IgD-negative memory B cell (primary cell): Measurements from ENCODE around the gene CLPSL1. TPM values are rescaled to one million over a fixed set of nuclear protein-coding genes. Genes with fewer than 3 reads are reported as not detected.

ENCODE experiments used
- H3K27ac Mint-ChIP-seq, 3 donors: one replicate each; pipeline ENCODE4 v1.8.0; 2020 to 2022; ENCODE audit warnings: mild to moderate bottlenecking in 3 of 3, mixed read lengths in 3 of 3, moderate library complexity in 1 of 3
- H3K27me3 Mint-ChIP-seq: one replicate; pipeline ENCODE4 v1.8.0; 2021; ENCODE audit warnings: mixed read lengths
- H3K36me3 Mint-ChIP-seq: one replicate; pipeline ENCODE4 v1.8.0; 2020; ENCODE audit warnings: mild to moderate bottlenecking, mixed read lengths
- H3K4me1 Mint-ChIP-seq, 3 donors: one replicate each; pipeline ENCODE4 v1.8.0; 2020 to 2022; ENCODE audit warnings: mixed read lengths in 3 of 3, mild to moderate bottlenecking in 1 of 3
- H3K4me3 Mint-ChIP-seq, 4 donors: one replicate each; pipeline ENCODE4 v1.8.0; 2020 to 2022; ENCODE audit warnings: mild to moderate bottlenecking in 4 of 4, mixed read lengths in 4 of 4, moderate library complexity in 3 of 4
- H3K9me3 Mint-ChIP-seq, 3 donors: one replicate each; pipeline ENCODE4 v1.8.0; 2020 to 2021; ENCODE audit warnings: mixed read lengths in 3 of 3, mild to moderate bottlenecking in 1 of 3
- polyA plus RNA-seq: library from polyadenylated mRNA; unstranded; fragments of 300-500 nt; fragmentation: Illumina TruSeq; gene quantifications from one replicate; pipeline ENCODE4 v1.2.3, GENCODE V29; 2021

The CLPSL1 gene
- polyA plus RNA-seq, 1 donor from 2014 or later = not detected

- Mint-ChIP-seq H3K9me3 (no peaks in the 10 kb centered on the region), H3K36me3 (no peaks in the 10 kb centered on the region), H3K27ac (peak overlapping the region in 1 of 3 donors; percentile 86), H3K4me3 (peak overlapping the region in 3 of 4 donors; percentile 35 to 85 (median 53)), H3K4me1 (peaks cover 0 to 7% (median 6%) of the 10 kb centered on the region in 3 donors), H3K27me3 (peaks cover 2% of the 10 kb centered on the region)
Observed at GRCh38 chr6:35777356-35778102, 3.3 kb upstream of the CLPSL1 start.

- H3K4me3 Mint-ChIP-seq = no peak overlapping the region
- H3K27ac Mint-ChIP-seq = no peak overlapping the region
- no peaks in the 10 kb centered on the region for H3K36me3 Mint-ChIP-seq
- peaks cover 2% of the 10 kb centered on the region for H3K27me3 Mint-ChIP-seq
- H3K9me3 Mint-ChIP-seq = no peaks in the 10 kb centered on the region
- peaks cover 0 to 7% (median 6%) of the 10 kb centered on the region in 3 donors for H3K4me1 Mint-ChIP-seq
Observed at GRCh38 chr6:35778437-35778836, 2.4 kb upstream of the CLPSL1 start.

- Mint-ChIP-seq H3K9me3 (no peaks in the 10 kb centered on the region), H3K36me3 (no peaks in the 10 kb centered on the region)
Observed at GRCh38 chr6:35781290-35781689, 471 bp downstream of the CLPSL1 start.

GRCh38 chr6:35782424-35782823, 1.6 kb downstream of the CLPSL1 start:
- Mint-ChIP-seq H3K4me3 (no peak overlapping the region), H3K27ac (no peak overlapping the region), H3K36me3 (no peaks in the 10 kb centered on the region), H3K9me3 (no peaks in the 10 kb centered on the region), H3K4me1 (peaks cover 0 to 4% (median 2%) of the 10 kb centered on the region in 3 donors), H3K27me3 (peaks cover 24% of the 10 kb centered on the region)

More at GRCh38 chr6:35781290-35781689, 471 bp downstream of the CLPSL1 start:
- Mint-ChIP-seq H3K4me1 (peaks cover 0 to 5% (median 2%) of the 10 kb centered on the region in 3 donors), H3K27ac (no peak overlapping the region), H3K27me3 (peaks cover 15% of the 10 kb centered on the region), H3K4me3 (no peak overlapping the region)

- Mint-ChIP-seq H3K36me3 (no peaks in the 10 kb centered on the region), H3K9me3 (peaks cover 0 to 2% (median 0%) of the 10 kb centered on the region in 3 donors), H3K27me3 (peaks cover 39% of the 10 kb centered on the region)
Observed at GRCh38 chr6:35784200-35784599, 3.4 kb downstream of the CLPSL1 start.

GRCh38 chr6:35786272-35786671, 5.5 kb downstream of the CLPSL1 start:
- peaks cover 0 to 1% (median 0%) of the 10 kb centered on the region in 3 donors for H3K4me1 Mint-ChIP-seq
- no peak overlapping the region for H3K27ac Mint-ChIP-seq
- no peaks in the 10 kb centered on the region for H3K36me3 Mint-ChIP-seq
- peaks cover 0 to 3% (median 0%) of the 10 kb centered on the region in 3 donors for H3K9me3 Mint-ChIP-seq
- peaks cover 45% of the 10 kb centered on the region for H3K27me3 Mint-ChIP-seq
- no peak overlapping the region for H3K4me3 Mint-ChIP-seq

More at GRCh38 chr6:35784200-35784599, 3.4 kb downstream of the CLPSL1 start:
- Mint-ChIP-seq H3K4me3 (no peak overlapping the region), H3K27ac (no peak overlapping the region), H3K4me1 (peaks cover 0 to 1% (median 0%) of the 10 kb centered on the region in 3 donors)

GRCh38 chr6:35786810-35787209, 6.0 kb downstream of the CLPSL1 start:
- H3K36me3 Mint-ChIP-seq = no peaks in the 10 kb centered on the region
- peaks cover 0 to 3% (median 0%) of the 10 kb centered on the region in 3 donors for H3K9me3 Mint-ChIP-seq
- H3K4me3 Mint-ChIP-seq = no peak overlapping the region
- no peaks in the 10 kb centered on the region for H3K4me1 Mint-ChIP-seq
- H3K27me3 Mint-ChIP-seq = peaks cover 44% of the 10 kb centered on the region
- H3K27ac Mint-ChIP-seq = no peak overlapping the region

- H3K27ac Mint-ChIP-seq = peak overlapping the region in 1 of 3 donors; percentile 43
- H3K36me3 Mint-ChIP-seq = no peaks in the 10 kb centered on the region
- H3K4me3 Mint-ChIP-seq = no peak overlapping the region
- peaks cover 0 to 3% (median 0%) of the 10 kb centered on the region in 3 donors for H3K9me3 Mint-ChIP-seq
- H3K27me3 Mint-ChIP-seq = peaks cover 44% of the 10 kb centered on the region
- no peaks in the 10 kb centered on the region for H3K4me1 Mint-ChIP-seq
Observed at GRCh38 chr6:35787266-35788218, 6.7 kb downstream of the CLPSL1 start.

GRCh38 chr6:35788423-35788982, 7.7 kb downstream of the CLPSL1 start:
- H3K4me1 Mint-ChIP-seq = no peaks in the 10 kb centered on the region
- H3K36me3 Mint-ChIP-seq = no peaks in the 10 kb centered on the region
- peaks cover 44% of the 10 kb centered on the region for H3K27me3 Mint-ChIP-seq
- H3K4me3 Mint-ChIP-seq = no peak overlapping the region
- H3K9me3 Mint-ChIP-seq = peaks cover 0 to 3% (median 0%) of the 10 kb centered on the region in 3 donors
- no peak overlapping the region for H3K27ac Mint-ChIP-seq

- Mint-ChIP-seq H3K36me3 (no peaks in the 10 kb centered on the region), H3K9me3 (peaks cover 0 to 3% (median 0%) of the 10 kb centered on the region in 3 donors), H3K27ac (no peak overlapping the region), H3K27me3 (peaks cover 36% of the 10 kb centered on the region), H3K4me3 (no peak overlapping the region), H3K4me1 (no peaks in the 10 kb centered on the region)
Observed at GRCh38 chr6:35790683-35791082, 9.9 kb downstream of the CLPSL1 start.

GRCh38 chr6:35794536-35795452, 14.0 kb downstream of the CLPSL1 start:
- Mint-ChIP-seq H3K36me3 (no peaks in the 10 kb centered on the region), H3K4me3 (no peak overlapping the region), H3K27me3 (peaks cover 17% of the 10 kb centered on the region), H3K4me1 (no peaks in the 10 kb centered on the region), H3K27ac (no peak overlapping the region), H3K9me3 (peaks cover 0 to 2% (median 0%) of the 10 kb centered on the region in 3 donors)

GRCh38 chr6:35795453-35796071, 14.7 kb downstream of the CLPSL1 start:
- Mint-ChIP-seq H3K9me3 (no peaks in the 10 kb centered on the region), H3K4me1 (no peaks in the 10 kb centered on the region), H3K36me3 (no peaks in the 10 kb centered on the region)

GRCh38 chr6:35796236-35796635, 15.4 kb downstream of the CLPSL1 start:
- no peaks in the 10 kb centered on the region for H3K36me3 Mint-ChIP-seq
- no peak overlapping the region for H3K27ac Mint-ChIP-seq
- H3K9me3 Mint-ChIP-seq = no peaks in the 10 kb centered on the region
- H3K4me1 Mint-ChIP-seq = no peaks in the 10 kb centered on the region
- H3K27me3 Mint-ChIP-seq = peaks cover 16% of the 10 kb centered on the region
- no peak overlapping the region for H3K4me3 Mint-ChIP-seq

More at GRCh38 chr6:35795453-35796071, 14.7 kb downstream of the CLPSL1 start:
- Mint-ChIP-seq H3K4me3 (peak overlapping the region in 1 of 4 donors; percentile 29), H3K27ac (no peak overlapping the region), H3K27me3 (peaks cover 16% of the 10 kb centered on the region)
